IMR-90 (cell line): Measurements from ENCODE around the gene RRP7A. TPM values are rescaled to one million over a fixed set of nuclear protein-coding genes. Genes with fewer than 3 reads are reported as not detected.

ENCODE experiments used
- ATAC-seq: fragments of 200-7000 bp; cut with Tn5 transposase; 2 replicates; pipeline ENCODE4 v1.9.1; 2020; ENCODE audit warnings: low read depth, mild to moderate bottlenecking, moderate library complexity
- BruUV-seq: library from RNA; stranded (reverse); fragments of 400-500 nt; replicated peaks from 2 replicates; lab custom pipeline; 2021; lab: Mats Ljungman, UMichigan
- CTCF ChIA-PET: fragments of 300-600 bp; formaldehyde crosslinking; extraction: SDS; loops from one replicate; lab custom pipeline; 2021; ENCODE audit warnings: antibody characterized with exemption; lab: Yijun Ruan, JAX
- POLR2A ChIA-PET: fragments of 300-600 bp; sonication (Branson Sonifier 250); formaldehyde crosslinking; loops from one replicate; lab custom pipeline; 2022; ENCODE audit warnings: antibody characterized with exemption; ENCODE audit not compliant: unreplicated experiment; lab: Charles Lee
- DNase-seq: peaks from one replicate; pipeline ENCODE4 v3.0.0; 2013
- H2AFZ ChIP-seq: replicated peaks from 2 replicates; pipeline ENCODE3; 2013; ENCODE audit warnings: low read length, mild to moderate bottlenecking; ENCODE audit not compliant: poor library complexity
- H2AK5ac ChIP-seq: 2 replicates; pipeline ENCODE4 v1.6.1; 2013; ENCODE audit warnings: low read depth, low read length, inconsistent platforms
- H2AK9ac ChIP-seq: replicated peaks from 2 replicates; pipeline ENCODE3; 2013; ENCODE audit warnings: mild to moderate bottlenecking, low read depth, low read length, moderate library complexity; ENCODE audit not compliant: poor library complexity
- H2BK120ac ChIP-seq: 2 replicates; pipeline ENCODE4 v1.6.1; 2013; ENCODE audit warnings: low read depth, low read length, inconsistent platforms
- H2BK15ac ChIP-seq: 3 replicates; pipeline ENCODE4 v1.6.1; 2013; ENCODE audit warnings: low read depth, low read length, inconsistent platforms
- H2BK20ac ChIP-seq: 2 replicates; pipeline ENCODE4 v1.6.1; 2013; ENCODE audit warnings: low read depth, mild to moderate bottlenecking, inconsistent platforms, low read length, moderate library complexity
- H2BK5ac ChIP-seq: 2 replicates; pipeline ENCODE4 v1.6.1; 2013; ENCODE audit warnings: mild to moderate bottlenecking, low read depth, low read length, inconsistent platforms; ENCODE audit not compliant: poor library complexity, severe bottlenecking
- H3K14ac ChIP-seq: replicated peaks from 2 replicates; pipeline ENCODE4 v1.6.1; 2013; ENCODE audit warnings: low read depth, low read length, inconsistent platforms
- H3K18ac ChIP-seq: 2 replicates; pipeline ENCODE4 v1.6.1; 2013; ENCODE audit warnings: low read depth, low read length, control low read depth
- H3K23ac ChIP-seq: 2 replicates; pipeline ENCODE4 v1.6.1; 2013; ENCODE audit warnings: low read depth, low read length, inconsistent platforms
- H3K27ac ChIP-seq: 2 replicates; pipeline ENCODE4 v1.5.1; 2013; ENCODE audit warnings: mild to moderate bottlenecking, control low read depth, low read length; ENCODE audit not compliant: insufficient read depth
- H3K27me3 ChIP-seq: 2 replicates; pipeline ENCODE4 v1.6.1; 2013; ENCODE audit warnings: low read length; ENCODE audit not compliant: control insufficient read depth, insufficient read depth
- H3K36me3 ChIP-seq: 2 replicates; pipeline ENCODE4 v1.6.1; 2013; ENCODE audit warnings: low read length, mixed read lengths; ENCODE audit not compliant: control insufficient read depth, insufficient read depth
- H3K4ac ChIP-seq: 2 replicates; pipeline ENCODE4 v1.6.1; 2013; ENCODE audit warnings: low read depth, low read length, inconsistent platforms
- H3K4me1 ChIP-seq: 2 replicates; pipeline ENCODE4 v1.6.1; 2013; ENCODE audit warnings: low read length, mixed read lengths; ENCODE audit not compliant: control insufficient read depth, insufficient read depth
- H3K4me2 ChIP-seq: 2 replicates; pipeline ENCODE4 v1.6.1; 2013; ENCODE audit warnings: low read depth, mild to moderate bottlenecking, control low read depth, low read length, moderate library complexity
- H3K4me3 ChIP-seq: 2 replicates; pipeline ENCODE4 v1.5.1; 2013; ENCODE audit warnings: low read depth, mild to moderate bottlenecking, control low read depth, low read length, moderate library complexity; ENCODE audit not compliant: insufficient read depth
- H3K56ac ChIP-seq: 2 replicates; pipeline ENCODE4 v1.6.1; 2013; ENCODE audit warnings: low read length, inconsistent platforms; ENCODE audit not compliant: insufficient read depth; ENCODE audit errors: extremely low read depth
- H3K79me1 ChIP-seq, 2 experiments: 2 replicates each; pipeline ENCODE4 v1.6.1; 2013; ENCODE audit warnings: low read length in 2 of 2, inconsistent platforms in 1 of 2, low read depth in 1 of 2
- H3K9ac ChIP-seq: 2 replicates; pipeline ENCODE4 v1.6.1; 2013; ENCODE audit warnings: low read depth, low read length, control low read depth
- H3K9me1 ChIP-seq: 2 replicates; pipeline ENCODE4 v1.6.1; 2013; ENCODE audit warnings: low read length, inconsistent platforms; ENCODE audit not compliant: insufficient read depth
- H3K9me3 ChIP-seq: 2 replicates; pipeline ENCODE4 v1.6.1; 2013; ENCODE audit warnings: low read length; ENCODE audit not compliant: control insufficient read depth, insufficient read depth
- H4K20me1 ChIP-seq: 2 replicates; pipeline ENCODE4 v1.6.1; 2013; ENCODE audit warnings: low read length, inconsistent platforms; ENCODE audit not compliant: insufficient read depth
- H4K5ac ChIP-seq: 2 replicates; pipeline ENCODE4 v1.6.1; 2013; ENCODE audit warnings: mild to moderate bottlenecking, low read depth, low read length, control low read depth
- H4K8ac ChIP-seq, 2 experiments: 2 replicates each; pipeline ENCODE4 v1.6.1; 2013; ENCODE audit warnings: low read depth in 2 of 2, low read length in 2 of 2, control low read depth in 1 of 2, inconsistent platforms in 1 of 2
- H4K91ac ChIP-seq: 2 replicates; pipeline ENCODE4 v1.6.1; 2013; ENCODE audit warnings: low read depth, low read length, inconsistent platforms; ENCODE audit not compliant: insufficient read depth
- BHLHE40 ChIP-seq: fragments of 150-350 bp; IDR thresholded peaks from 2 replicates; pipeline ENCODE4 v1.6.1; 2016; ENCODE audit warnings: mild to moderate bottlenecking, low read depth, low read length
- CEBPB ChIP-seq: IDR thresholded peaks from 2 replicates; pipeline ENCODE4 v1.6.1; 2012; ENCODE audit warnings: low read depth, low read length, improper control_type of control experiment
- CHD1 ChIP-seq: IDR thresholded peaks from 2 replicates; pipeline ENCODE4 v1.6.1; 2012; ENCODE audit warnings: low read depth, low read length, improper control_type of control experiment
- CTCF ChIP-seq: conservative IDR thresholded peaks from 2 replicates; pipeline ENCODE4 v1.5.1; 2012; ENCODE audit warnings: mild to moderate bottlenecking, low read depth, low read length, improper control_type of control experiment
- FOS ChIP-seq: fragments of 150-350 bp; IDR thresholded peaks from 2 replicates; pipeline ENCODE4 v1.6.1; 2016; ENCODE audit warnings: low read depth, low read length
- MAFK ChIP-seq: IDR thresholded peaks from 2 replicates; pipeline ENCODE4 v1.6.1; 2012; ENCODE audit warnings: low read depth, low read length, improper control_type of control experiment
- MXI1 ChIP-seq: IDR thresholded peaks from 2 replicates; pipeline ENCODE4 v1.6.1; 2012; ENCODE audit warnings: low read depth, mild to moderate bottlenecking, low read length, moderate library complexity, borderline replicate concordance
- NFE2L2 ChIP-seq: fragments of 150-350 bp; IDR thresholded peaks from 2 replicates; pipeline ENCODE4 v1.6.1; 2016; ENCODE audit warnings: low read depth, mild to moderate bottlenecking, low read length
- POLR2A ChIP-seq: IDR thresholded peaks from 2 replicates; pipeline ENCODE4 v1.6.1; 2012; ENCODE audit warnings: mild to moderate bottlenecking, low read depth, low read length
- RAD21 ChIP-seq: IDR thresholded peaks from 2 replicates; pipeline ENCODE4 v1.6.1; 2012; ENCODE audit warnings: low read length, improper control_type of control experiment
- RCOR1 ChIP-seq: IDR thresholded peaks from 2 replicates; pipeline ENCODE4 v1.6.1; 2012; ENCODE audit warnings: mild to moderate bottlenecking, low read length, improper control_type of control experiment; ENCODE audit not compliant: insufficient replicate concordance
- RFX5 ChIP-seq: IDR thresholded peaks from 2 replicates; pipeline ENCODE4 v1.8.0; 2012; ENCODE audit warnings: low read depth, mild to moderate bottlenecking, low read length, moderate library complexity
- SMC3 ChIP-seq: fragments of 150-350 bp; IDR thresholded peaks from 2 replicates; pipeline ENCODE4 v1.6.1; 2016; ENCODE audit warnings: low read depth, mild to moderate bottlenecking, antibody characterized with exemption, low read length, moderate library complexity
- USF2 ChIP-seq: fragments of 150-350 bp; IDR thresholded peaks from 2 replicates; pipeline ENCODE4 v1.6.1; 2017; ENCODE audit warnings: mild to moderate bottlenecking, antibody characterized with exemption, low read length, low read depth
- WGBS, 2 experiments: methylation state at CpG; one replicate each; pipeline versions ENCODE4 v1.1.5 to v1.1.7; 2013; ENCODE audit warnings: missing lambda C conversion rate in 2 of 2; ENCODE audit not compliant: insufficient read length in 1 of 2; ENCODE audit errors: extremely low coverage in 2 of 2; 5-methylcytosine and 5-hydroxymethylcytosine counted together
- dilution Hi-C: fragments of 300-500 bp; cut with HindIII; formaldehyde crosslinking; loops from one replicate; pipeline ENCODE4 v1.14.3; 2018; ENCODE audit warnings: low sequenced_read_pairs; ENCODE audit not compliant: unreplicated experiment
- in situ Hi-C: fragments of 300-500 bp; cut with MboI; formaldehyde crosslinking; loops from 3 replicates; pipeline ENCODE4 v1.14.3; 2019; ENCODE audit warnings: low sequenced_read_pairs, inconsistent platforms, mixed read lengths
- intact Hi-C: fragments of 100-400 bp; cut with micrococcal nuclease; formaldehyde crosslinking; loops from 2 replicates; pipeline ENCODE4 v1.10.0; 2022
- polyA plus RNA-seq, 3 experiments: library from polyadenylated mRNA; depleted of rRNA; stranded (reverse); fragments of >200 nt; gene quantifications; 2 replicates each; pipeline ENCODE4 v1.2.3, GENCODE V29; 2012; ENCODE audit warnings: low replicate concordance in 1 of 3
- total RNA-seq: library from RNA; depleted of rRNA; stranded (reverse); fragments of >200 nt; gene quantifications from 2 replicates; pipeline ENCODE4 v1.2.3, GENCODE V29; 2012
- TF ChIP-seq, protein P1 (sequence below): fragments of 150-350 bp; IDR thresholded peaks from 2 replicates; pipeline ENCODE4 v1.6.1; 2016; ENCODE audit warnings: low read depth, mild to moderate bottlenecking, low read length, moderate library complexity, borderline replicate concordance

The RRP7A gene
- total and polyA plus RNA-seq, 2 of the 4 experiments (the other 2 are of a cell fraction), result 25.5 to 29.2 TPM

GRCh38 chr22:42547562-42547961 is 28.0 kb upstream of the RRP7A start:
- no peak overlapping the region for H3K56ac ChIP-seq
- CTCF ChIA-PET, result no interaction called here
- no peaks in the 10 kb centered on the region for H3K36me3 ChIP-seq
- POLR2A ChIA-PET, result interaction anchor here (0.7 kb wide), 1 partner anchor 140 kb away, joined by 6 read pairs; no protein-coding TSS in a partner anchor
- H4K91ac ChIP-seq, result no peak overlapping the region
- H3K9ac ChIP-seq, result no peak overlapping the region
- dilution Hi-C loops, result no loop called here
- H4K5ac ChIP-seq, result no peak overlapping the region
- no peak overlapping the region for H3K27ac ChIP-seq
- H2BK120ac ChIP-seq, result no peak overlapping the region
- TF ChIP-seq RAD21, result no peak
- TF ChIP-seq CTCF, result no peak
- no peak for TF ChIP-seq RCOR1
- TF ChIP-seq, protein P1, sequence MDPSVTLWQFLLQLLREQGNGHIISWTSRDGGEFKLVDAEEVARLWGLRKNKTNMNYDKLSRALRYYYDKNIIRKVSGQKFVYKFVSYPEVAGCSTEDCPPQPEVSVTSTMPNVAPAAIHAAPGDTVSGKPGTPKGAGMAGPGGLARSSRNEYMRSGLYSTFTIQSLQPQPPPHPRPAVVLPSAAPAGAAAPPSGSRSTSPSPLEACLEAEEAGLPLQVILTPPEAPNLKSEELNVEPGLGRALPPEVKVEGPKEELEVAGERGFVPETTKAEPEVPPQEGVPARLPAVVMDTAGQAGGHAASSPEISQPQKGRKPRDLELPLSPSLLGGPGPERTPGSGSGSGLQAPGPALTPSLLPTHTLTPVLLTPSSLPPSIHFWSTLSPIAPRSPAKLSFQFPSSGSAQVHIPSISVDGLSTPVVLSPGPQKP, result no peak
- no peak for TF ChIP-seq BHLHE40
- no peak for TF ChIP-seq USF2
- no peak for TF ChIP-seq MXI1
- no peak for TF ChIP-seq POLR2A
- TF ChIP-seq MAFK, result no peak
- no peak for TF ChIP-seq CEBPB
- no peak for TF ChIP-seq CHD1
- no peak for TF ChIP-seq SMC3
- no peak for TF ChIP-seq RFX5
- TF ChIP-seq FOS, result no peak
- TF ChIP-seq NFE2L2, result no peak
- H3K9me1 ChIP-seq, result no peaks in the 10 kb centered on the region; the same call in 1 of the 2 replicates
- H3K79me1 ChIP-seq, result no peaks in the 10 kb centered on the region
- BruUV-seq, result no TSS peak
- no peak overlapping the region for H3K18ac ChIP-seq
- H2BK15ac ChIP-seq, result no peak overlapping the region
- H4K8ac ChIP-seq, result no peak overlapping the region
- WGBS, 2 experiments, result no CpG with 5 or more reads among the region's 9 CpGs
- in situ Hi-C loops, result no loop called here
- H3K27me3 ChIP-seq, result peaks cover 17% of the 10 kb centered on the region
- H3K4ac ChIP-seq, result no peak overlapping the region
- H3K23ac ChIP-seq, result no peak overlapping the region
- no peak overlapping the region for H3K4me2 ChIP-seq
- no peak overlapping the region for H2BK5ac ChIP-seq
- no peaks in the 10 kb centered on the region for H4K20me1 ChIP-seq
- H3K4me1 ChIP-seq, result peaks cover 2% of the 10 kb centered on the region; the same call in 1 of the 2 replicates
- no peaks in the 10 kb centered on the region for H3K9me3 ChIP-seq
- ATAC-seq (no peak), DNase-seq (no peak)
- H3K14ac ChIP-seq, result no peak overlapping the region
- intact Hi-C loops, result no loop called here
- no peak overlapping the region for H3K4me3 ChIP-seq
- H2AK5ac ChIP-seq, result no peak overlapping the region
- H2AFZ ChIP-seq, result no peak overlapping the region
- no peak overlapping the region for H2AK9ac ChIP-seq
- no peak overlapping the region for H2BK20ac ChIP-seq
